SK-N-MC (cell line): ENCODE measurements around the gene COLEC11.

ENCODE experiments used
- EZH2 ChIP-seq: fragments of 200-600 bp; sonication (generic); IDR thresholded peaks from one replicate; pipeline ENCODE4 v1.6.1; 2017; ENCODE audit warnings: antibody characterized with exemption
- POLR2AphosphoS5 ChIP-seq: IDR thresholded peaks from 2 replicates; pipeline ENCODE4 v1.6.1; 2012; ENCODE audit warnings: mild to moderate bottlenecking, low read depth, low read length, borderline replicate concordance

- TF ChIP-seq EZH2 (no peak), POLR2AphosphoS5 (no peak)
Observed at GRCh38 chr2:3631161-3631850, 36.4 kb downstream of the COLEC11 start.
